ENCODE measurements around the gene CNTNAP2.

Gene CNTNAP2

GRCh38 chr7:146285418-146285817 is 168.8 kb downstream of the CNTNAP2 start:
- DNase-seq (ENCODE audit: low read depth, low spot score), result no peak

DNA sequence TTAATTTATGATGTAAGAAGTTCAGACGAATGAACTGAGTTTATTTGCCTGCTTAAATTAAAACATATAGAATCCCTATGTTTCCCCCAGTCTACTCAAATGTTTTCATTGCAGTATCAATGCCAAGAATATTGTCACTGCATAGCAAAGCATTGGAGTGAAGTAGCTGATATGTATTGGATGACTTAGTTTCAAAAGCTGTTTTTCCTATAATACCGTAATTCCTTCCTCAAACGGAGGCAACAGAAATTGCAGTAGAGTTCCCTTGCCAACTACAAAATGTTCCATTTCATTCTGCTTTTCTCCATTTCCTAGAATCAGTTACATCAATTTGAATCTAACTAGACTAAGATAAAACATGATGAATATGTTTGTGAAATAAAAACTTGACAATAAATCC is 174.1 kb downstream of the CNTNAP2 start:
- no peak for DNase-seq (ENCODE audit: low read depth, low spot score)

- no peak for DNase-seq (ENCODE audit: low read depth, low spot score)
Observed at GRCh38 chr7:146291900-146292299, 175.3 kb downstream of the CNTNAP2 start.

DNA sequence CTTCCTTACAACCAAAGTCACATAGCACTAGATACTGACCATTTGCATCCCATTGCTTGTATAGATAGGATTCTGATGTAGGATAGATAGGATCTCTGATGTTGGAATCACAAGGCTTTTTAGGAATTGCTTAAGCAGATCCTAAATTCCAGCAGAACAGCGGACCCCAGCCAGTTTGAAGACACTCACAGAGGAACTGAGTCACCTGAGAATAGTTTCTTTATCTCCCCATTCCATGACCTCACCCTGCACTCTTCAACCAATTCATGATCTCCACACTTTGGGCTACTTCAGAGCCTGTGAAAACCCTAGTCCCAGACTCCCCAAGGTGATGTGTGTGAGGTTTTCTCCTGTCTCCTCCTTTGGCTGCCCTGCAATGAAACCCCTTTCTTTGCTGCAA is 179.4 kb downstream of the CNTNAP2 start:
- DNase-seq (ENCODE audit: low read depth, low spot score), result no peak

DNA sequence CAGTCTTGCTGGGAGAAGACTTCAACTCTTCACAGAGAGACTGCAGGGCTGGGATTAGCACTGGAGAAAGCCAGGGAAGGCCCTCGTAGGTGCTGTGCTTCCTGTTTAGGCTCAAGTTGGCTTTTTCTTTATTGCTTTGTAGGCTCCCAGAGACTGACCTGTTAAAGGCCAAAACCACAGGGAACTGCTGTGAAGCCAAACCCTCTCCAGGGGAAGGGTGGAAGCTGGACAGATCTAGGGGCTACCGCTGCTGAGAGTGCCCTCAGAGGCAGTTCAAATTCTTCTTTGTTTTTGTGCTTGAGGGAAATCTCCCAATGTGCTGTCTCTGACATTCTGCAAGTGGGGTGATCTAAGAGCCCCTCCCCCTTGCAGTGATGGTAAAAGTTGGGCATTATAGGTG is 198.4 kb downstream of the CNTNAP2 start:
- no peak for DNase-seq (ENCODE audit: low read depth, low spot score)

GRCh38 chr7:146319629-146320028 is 203.0 kb downstream of the CNTNAP2 start:
- DNase-seq (ENCODE audit: low read depth, low spot score), result no peak

DNA sequence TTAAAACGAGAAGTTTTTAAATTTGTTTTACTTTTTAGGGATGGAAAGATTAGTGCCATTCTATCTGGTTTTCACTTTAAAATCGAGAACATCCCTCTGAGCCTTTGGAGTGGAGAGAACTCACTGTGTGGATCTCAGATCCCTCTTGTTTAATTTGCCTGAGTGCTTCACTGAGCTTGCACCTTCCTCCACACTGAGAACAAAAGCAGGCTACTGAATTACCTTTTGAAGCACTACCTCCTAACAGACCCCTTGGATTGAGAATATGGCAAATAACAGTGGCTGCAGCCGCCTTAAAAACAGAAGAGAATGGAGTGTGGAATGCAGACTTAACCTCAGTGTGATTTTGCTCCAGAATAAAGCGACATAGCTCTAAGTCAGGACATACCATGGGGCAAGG is 204.7 kb downstream of the CNTNAP2 start:
- DNase-seq (ENCODE audit: low read depth, low spot score), result no peak

DNA sequence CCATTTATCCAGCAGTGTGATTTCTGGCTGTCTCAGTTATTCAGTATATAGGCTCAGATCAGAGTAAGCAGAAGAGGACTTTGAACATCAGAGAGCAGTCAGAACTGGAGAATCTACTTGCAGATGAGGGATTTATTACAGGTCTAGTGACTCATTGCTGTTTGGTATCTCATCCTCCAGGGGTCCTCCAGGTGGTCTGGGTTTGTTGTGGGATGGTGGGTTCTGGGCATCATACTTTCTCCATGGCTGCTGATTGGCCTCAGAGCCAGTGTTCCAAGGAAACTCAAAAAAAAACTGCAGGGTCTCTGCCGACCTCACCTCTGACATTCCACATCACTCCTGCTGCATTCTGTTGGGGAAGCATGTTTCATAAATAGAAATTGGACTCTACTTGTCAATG is 214.8 kb downstream of the CNTNAP2 start:
- DNase-seq (ENCODE audit: low read depth, low spot score), result no peak

- DNase-seq (ENCODE audit: low read depth, low spot score), result no peak
Observed at GRCh38 chr7:146345251-146345650, 228.7 kb downstream of the CNTNAP2 start.

DNA sequence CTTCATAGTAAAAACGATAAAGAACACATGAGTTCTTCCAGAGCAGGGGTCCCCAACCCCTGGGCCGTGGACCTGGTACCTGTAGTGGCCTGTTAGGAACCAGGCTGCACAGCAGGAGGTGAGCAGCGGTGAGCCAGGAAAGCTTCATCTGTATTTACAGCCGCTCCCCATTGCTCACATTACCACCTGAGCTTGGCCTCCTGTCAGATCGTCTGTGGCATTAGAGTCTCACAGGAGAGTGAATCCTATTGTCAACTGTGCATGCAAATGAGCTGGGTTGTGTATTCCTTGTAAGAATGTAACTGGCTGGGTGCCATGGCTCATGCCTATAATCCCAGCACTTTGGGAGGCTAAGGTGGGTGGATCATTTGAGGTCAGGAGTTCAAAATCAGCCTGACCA is 229.5 kb downstream of the CNTNAP2 start:
- no peak for DNase-seq (ENCODE audit: low read depth, low spot score)

DNA sequence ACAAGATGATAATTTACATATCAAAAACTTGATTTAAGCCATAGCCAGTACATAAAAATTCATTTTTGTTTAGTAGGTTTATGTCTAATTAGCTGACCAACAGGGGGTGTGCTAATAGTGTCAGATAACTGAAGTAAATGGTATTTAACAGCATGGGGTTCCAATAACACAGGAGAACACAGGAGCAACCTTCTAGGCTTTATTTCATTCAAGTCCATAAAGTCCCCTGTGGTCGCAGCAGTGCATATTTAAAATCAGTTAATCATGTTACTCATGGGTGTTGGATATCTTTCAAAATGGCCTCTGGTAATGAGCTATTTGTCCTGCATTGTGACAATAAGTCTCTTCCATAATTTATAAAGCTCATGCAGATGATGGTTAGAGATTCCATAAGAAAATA is 238.6 kb downstream of the CNTNAP2 start:
- no peak for DNase-seq (ENCODE audit: low read depth, low spot score)

GRCh38 chr7:146359176-146359575 is 242.6 kb downstream of the CNTNAP2 start:
- DNase-seq (ENCODE audit: low read depth, low spot score), result no peak

GRCh38 chr7:146366938-146367337 is 250.3 kb downstream of the CNTNAP2 start:
- no peak for DNase-seq (ENCODE audit: low read depth, low spot score)

- no peak for DNase-seq (ENCODE audit: low read depth, low spot score)
Observed at GRCh38 chr7:146370171-146370570, 253.6 kb downstream of the CNTNAP2 start.

- DNase-seq (ENCODE audit: low read depth, low spot score), result no peak
Observed at GRCh38 chr7:146375170-146375569, 258.6 kb downstream of the CNTNAP2 start.

GRCh38 chr7:146378196-146378595 is 261.6 kb downstream of the CNTNAP2 start:
- DNase-seq (ENCODE audit: low read depth, low spot score), result no peak

GRCh38 chr7:146387140-146387539 is 270.5 kb downstream of the CNTNAP2 start:
- no peak for DNase-seq (ENCODE audit: low read depth, low spot score)

- DNase-seq (ENCODE audit: low read depth, low spot score), result no peak
Observed at GRCh38 chr7:146388928-146389327, 272.3 kb downstream of the CNTNAP2 start.

- no peak for DNase-seq (ENCODE audit: low read depth, low spot score)
Observed at GRCh38 chr7:146393346-146393745, 276.7 kb downstream of the CNTNAP2 start.

GRCh38 chr7:146397141-146397540 is 280.5 kb downstream of the CNTNAP2 start:
- DNase-seq (ENCODE audit: low read depth, low spot score), result no peak

DNA sequence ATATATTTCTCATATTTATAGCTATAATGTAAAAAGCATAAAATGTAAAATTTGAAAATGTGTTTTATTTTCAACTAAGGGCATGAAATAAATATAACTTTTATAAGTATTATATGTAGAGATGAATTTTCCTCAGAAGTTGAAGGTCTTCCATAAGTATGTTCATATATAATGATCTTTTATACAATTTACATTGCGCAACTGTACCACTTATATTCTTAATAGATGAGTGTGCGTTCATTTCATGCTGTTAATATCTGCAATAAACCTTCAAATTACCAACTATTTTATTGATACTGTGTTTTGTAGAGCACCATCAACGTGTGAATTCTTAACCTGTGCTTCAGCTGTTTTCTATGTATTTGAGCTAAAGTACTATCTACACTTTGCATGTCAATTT is 285.3 kb downstream of the CNTNAP2 start:
- no peak for DNase-seq (ENCODE audit: low read depth, low spot score)

DNA sequence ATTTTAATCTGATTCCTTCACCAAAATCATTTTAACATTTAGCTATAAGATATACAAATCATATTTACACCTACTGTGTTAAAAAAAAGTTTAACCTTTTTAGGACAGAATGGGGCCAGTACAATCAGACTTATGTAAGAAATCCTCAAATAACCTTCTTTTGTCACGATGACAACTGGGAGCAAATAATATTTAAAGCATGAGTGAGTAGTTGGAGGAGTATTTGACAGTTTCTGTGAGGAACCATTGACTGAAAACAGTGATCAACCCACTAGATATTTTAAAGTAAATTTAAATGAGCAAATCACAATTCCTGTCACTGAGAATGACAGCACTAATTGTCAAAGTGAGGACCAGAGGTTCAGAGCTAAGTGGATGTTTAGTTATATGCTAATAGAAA is 289.1 kb downstream of the CNTNAP2 start:
- DNase-seq (ENCODE audit: low read depth, low spot score), result no peak

DNA sequence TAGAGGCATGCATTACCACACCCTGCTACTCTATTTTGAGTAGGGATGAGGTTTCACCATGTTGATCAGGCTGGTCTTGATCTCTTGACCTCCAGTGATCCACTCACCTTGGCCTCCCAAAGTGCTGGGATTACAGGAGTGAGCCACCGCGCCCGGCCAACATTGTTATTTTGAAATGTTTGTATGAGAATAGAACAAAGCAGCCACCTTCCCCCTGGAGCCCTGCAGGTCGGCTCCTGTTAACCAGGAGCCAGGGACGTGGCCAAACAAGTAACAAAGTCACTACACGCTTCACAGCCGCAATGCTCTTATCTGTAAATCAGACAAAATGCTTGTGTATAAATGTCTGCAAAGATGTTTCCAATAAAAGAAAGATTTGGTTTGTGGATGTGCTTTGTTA is 295.4 kb downstream of the CNTNAP2 start:
- no peak for DNase-seq (ENCODE audit: low read depth, low spot score)

- DNase-seq (ENCODE audit: low read depth, low spot score), result no peak
Observed at GRCh38 chr7:146412781-146413180, 296.2 kb downstream of the CNTNAP2 start.

DNA sequence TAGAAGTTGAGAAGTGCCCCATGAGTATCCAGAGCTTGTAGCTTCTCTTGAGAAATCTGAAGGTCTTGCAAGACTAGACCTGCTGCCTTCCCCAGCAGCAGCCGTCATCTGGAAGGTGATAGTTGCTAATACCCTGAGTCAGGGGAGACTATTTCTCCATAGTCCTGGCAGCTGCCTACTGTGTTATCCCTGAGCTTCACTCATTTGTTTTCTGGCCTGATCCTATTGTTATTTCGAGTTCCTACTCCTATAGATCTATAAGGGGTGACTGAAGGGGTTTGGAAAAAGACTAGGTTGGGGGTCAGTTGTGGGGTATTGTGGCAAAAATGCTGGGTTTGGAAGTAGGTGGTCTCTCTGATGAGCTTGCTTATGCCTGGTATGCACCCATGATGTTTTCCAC is 297.8 kb downstream of the CNTNAP2 start:
- DNase-seq (ENCODE audit: low read depth, low spot score), result no peak

Data from activated CD4-positive, CD25-positive, alpha-beta regulatory T cell treated with anti-CD3 and anti-CD28 coated beads, Interleukin-2, amount 50 U/mL, for 16 hours (primary cell).